GM04503 (cell line): Measurements from ENCODE around the gene LRMDA.
"Not testable (repeated sequence)": the region's sequence is repeated elsewhere in the genome, so short reads cannot be mapped to it uniquely, and the experiment has no call there.

Experiments used
- DNase-seq: peaks from one replicate; pipeline ENCODE4 v3.0.0-alpha.2; 2012; ENCODE audit warnings: low read depth

Gene LRMDA

GRCh38 chr10:75589895-75590654 is 158.7 kb downstream of the LRMDA start:
- DNase-seq: no peak

GRCh38 chr10:75592151-75592787 is 160.8 kb downstream of the LRMDA start:
- no peak for DNase-seq

GRCh38 chr10:75592791-75593643 is 161.6 kb downstream of the LRMDA start:
- no peak for DNase-seq

GRCh38 chr10:75593692-75594556 is 162.5 kb downstream of the LRMDA start:
- no peak for DNase-seq

- DNase-seq: no peak
These were observed 165.7 kb downstream of the LRMDA start for GRCh38 chr10:75596930-75597620.

- DNase-seq: no peak
These were observed 166.5 kb downstream of the LRMDA start for GRCh38 chr10:75597773-75598440.

GRCh38 chr10:75598998-75599397 is 167.6 kb downstream of the LRMDA start:
- no peak for DNase-seq

GRCh38 chr10:75599875-75600648 is 168.6 kb downstream of the LRMDA start:
- no peak for DNase-seq

GRCh38 chr10:75600833-75601232 is 169.4 kb downstream of the LRMDA start:
- DNase-seq: no peak

- DNase-seq: no peak
These were observed 170.9 kb downstream of the LRMDA start for GRCh38 chr10:75602341-75602740.

- DNase-seq: no peak
These were observed 173.7 kb downstream of the LRMDA start for GRCh38 chr10:75605096-75605495.

- not testable (repeated sequence) for DNase-seq
These were observed 174.4 kb downstream of the LRMDA start for GRCh38 chr10:75605795-75606194.

- DNase-seq: no peak
These were observed 174.9 kb downstream of the LRMDA start for GRCh38 chr10:75606203-75606779.

GRCh38 chr10:75607576-75607975 is 176.2 kb downstream of the LRMDA start:
- DNase-seq: no peak

GRCh38 chr10:75610183-75610582 is 178.8 kb downstream of the LRMDA start:
- no peak for DNase-seq

- no peak for DNase-seq
These were observed 180.0 kb downstream of the LRMDA start for GRCh38 chr10:75611172-75611992.

- no peak for DNase-seq
These were observed 180.6 kb downstream of the LRMDA start for GRCh38 chr10:75611993-75612372.

- no peak for DNase-seq
These were observed 181.7 kb downstream of the LRMDA start for GRCh38 chr10:75612904-75613684.
